Heart left ventricle (tissue), 13 donors: Measurements from ENCODE around the gene UBE2E2.

ENCODE experiments used
- POLR2A ChIP-seq, 2 donors: fragments of 450-650 bp; IDR thresholded peaks; one replicate each; pipeline ENCODE4 v1.6.1; 2017; ENCODE audit warnings: antibody characterized with exemption in 2 of 2, mild to moderate bottlenecking in 2 of 2, moderate library complexity in 2 of 2
- TF ChIP-seq, protein P1 (sequence below), 12 donors: fragments of 200-600 bp; sonication (generic) in 4 of 12; IDR thresholded peaks; one replicate each; pipeline versions ENCODE4 v1.5.0 to v1.8.0; 2018 to 2022; ENCODE audit warnings: antibody characterized with exemption in 12 of 12, mild to moderate bottlenecking in 5 of 12
- donor health status: ischemic (EF 13 %, LVEDD 7.1; RV severe dilation, severe dysfunction).
- donor health status: DM: no; HTN: yes; CAD: no.
- donor health status: DM: no; HTN: no; CAD: no.
- donor health status: ischemic (EF 25% LVEDD 6.9; RV normal size, moderate dysfunction).
- donor health status: ischemic (EF 25% LVEDD 5.7; RV mildly dilated, moderate dysfunction).
- donor health status: ischemic (EF 35%, LVEDD 5.7; RV mildly dilated, moderate dysfunction).
- donor health status: nonischemic (EF 11% LVEDD 7.7; RV severe dilation, severe dysfunction).
- donor health status: DM: yes; HTN: yes; CAD: no.
- donor health status: PGD.
- donor health status: ischemic (EF 29% LVEDD 5.4; RV normal size, mild dysfunction).
- donor health status: nonischemic (EF 23%, LVEDD 6.1; RV moderate dilation, normal function).

DNA sequence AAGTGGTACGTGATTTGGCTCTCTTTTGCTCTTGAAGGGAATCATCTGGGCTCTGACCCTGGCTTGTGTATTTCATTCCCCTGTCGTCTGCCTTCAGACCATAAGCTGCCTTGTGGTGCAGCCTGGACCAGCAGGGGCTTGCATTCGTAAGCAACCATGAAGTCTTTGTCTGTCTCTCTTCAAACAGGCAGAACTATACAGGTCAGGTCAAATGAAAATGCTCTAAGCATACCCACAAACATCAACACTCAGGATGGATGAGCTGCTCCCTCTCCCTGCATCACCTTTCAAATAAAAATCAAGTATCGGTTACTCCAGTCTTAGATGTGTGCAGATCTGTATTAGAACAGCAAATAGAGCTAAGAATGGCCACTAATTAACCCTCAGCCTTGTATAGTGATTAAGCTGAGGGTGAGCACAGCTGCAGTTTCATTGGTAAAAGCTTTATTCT, 334.0 kb downstream of the UBE2E2 start:
- TF ChIP-seq, protein P1, sequence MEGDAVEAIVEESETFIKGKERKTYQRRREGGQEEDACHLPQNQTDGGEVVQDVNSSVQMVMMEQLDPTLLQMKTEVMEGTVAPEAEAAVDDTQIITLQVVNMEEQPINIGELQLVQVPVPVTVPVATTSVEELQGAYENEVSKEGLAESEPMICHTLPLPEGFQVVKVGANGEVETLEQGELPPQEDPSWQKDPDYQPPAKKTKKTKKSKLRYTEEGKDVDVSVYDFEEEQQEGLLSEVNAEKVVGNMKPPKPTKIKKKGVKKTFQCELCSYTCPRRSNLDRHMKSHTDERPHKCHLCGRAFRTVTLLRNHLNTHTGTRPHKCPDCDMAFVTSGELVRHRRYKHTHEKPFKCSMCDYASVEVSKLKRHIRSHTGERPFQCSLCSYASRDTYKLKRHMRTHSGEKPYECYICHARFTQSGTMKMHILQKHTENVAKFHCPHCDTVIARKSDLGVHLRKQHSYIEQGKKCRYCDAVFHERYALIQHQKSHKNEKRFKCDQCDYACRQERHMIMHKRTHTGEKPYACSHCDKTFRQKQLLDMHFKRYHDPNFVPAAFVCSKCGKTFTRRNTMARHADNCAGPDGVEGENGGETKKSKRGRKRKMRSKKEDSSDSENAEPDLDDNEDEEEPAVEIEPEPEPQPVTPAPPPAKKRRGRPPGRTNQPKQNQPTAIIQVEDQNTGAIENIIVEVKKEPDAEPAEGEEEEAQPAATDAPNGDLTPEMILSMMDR (IDR thresholded peaks at IDR 0.05) = no peak
- no peak for TF ChIP-seq POLR2A (IDR thresholded peaks at IDR 0.05)
